ENCODE results near the gene RBCK1. TPM values are rescaled to one million over a fixed set of nuclear protein-coding genes. Genes with fewer than 3 reads are reported as not detected.
A peak's percentile ranks its signal among the peaks of the same experiment; 100 is the strongest.

RBCK1 gene
- total and polyA plus RNA-seq, 12 donors: 55.2 to 339 (median 128) TPM

- peak; percentile 28 to 74 (median 66) for TF ChIP-seq CTCF (IDR thresholded peaks at IDR 0.05)
- TF ChIP-seq POLR2A (IDR thresholded peaks at IDR 0.05): no peak
- 66 to 71% (median 69%) methylated on average over 13 to 17 of the region's 17 CpGs for WGBS, 4 donors
- H3K9me3 ChIP-seq (replicated peaks in 1 of 3): no peaks in the 10 kb centered on the region
- intact Hi-C loops (cut with DNase I): loop anchor here in 1 of 2 donors (5.0 kb wide), 1 partner anchor 69 kb away; no protein-coding TSS in a partner anchor
- H3K4me3 ChIP-seq: no peak overlapping the region
- peak overlapping the region in 4 of 5 donors; percentile 29 to 82 (median 52) for H3K27ac ChIP-seq
- no peaks in the 10 kb centered on the region for H3K27me3 ChIP-seq
- peak; percentile 65 to 90 (median 81) for DNase-seq
- peaks cover 0 to 34% of the 10 kb centered on the region in 2 donors for H3K4me1 ChIP-seq (replicated peaks in 1 of 2)
- peaks cover 0 to 66% of the 10 kb centered on the region in 2 donors for H3K36me3 ChIP-seq (replicated peaks in 1 of 2)
Observed at GRCh38 chr20:431012-431904, 23.2 kb downstream of the RBCK1 start.

GRCh38 chr20:432208-432607, 24.1 kb downstream of the RBCK1 start:
- Histone ChIP-seq H3K27ac (peak overlapping the region in 1 of 5 donors; percentile 72), H3K4me3 (no peak overlapping the region), H3K4me1 (replicated peaks in 1 of 2) (peaks cover 0 to 36% of the 10 kb centered on the region in 2 donors), H3K9me3 (replicated peaks in 1 of 3) (no peaks in the 10 kb centered on the region), H3K27me3 (no peaks in the 10 kb centered on the region), H3K36me3 (replicated peaks in 1 of 2) (peaks cover 0 to 71% of the 10 kb centered on the region in 2 donors)
- TF ChIP-seq POLR2A (IDR thresholded peaks at IDR 0.05) (no peak), CTCF (IDR thresholded peaks at IDR 0.05) (no peak)
- DNase-seq: peak in 1 of 7 donors; percentile 15
- intact Hi-C loops (cut with DNase I): loop anchor here in 1 of 2 donors (5.0 kb wide), 1 partner anchor 70 kb away; no protein-coding TSS in a partner anchor
- WGBS, 4 donors: 91 to 93% (median 92%) methylated on average over 5 to 13 of the region's 13 CpGs

- no peak overlapping the region for H3K4me3 ChIP-seq
- peaks cover 0 to 36% of the 10 kb centered on the region in 2 donors for H3K4me1 ChIP-seq (replicated peaks in 1 of 2)
- peaks cover 0 to 71% of the 10 kb centered on the region in 2 donors for H3K36me3 ChIP-seq (replicated peaks in 1 of 2)
- H3K27me3 ChIP-seq: no peaks in the 10 kb centered on the region
- WGBS, 4 donors: 91 to 95% (median 94%) methylated on average over 8 to 11 of the region's 11 CpGs
- intact Hi-C loops (cut with DNase I): loop anchor here in 1 of 2 donors (5.0 kb wide), 1 partner anchor 70 kb away; no protein-coding TSS in a partner anchor
- no peaks in the 10 kb centered on the region for H3K9me3 ChIP-seq (replicated peaks in 1 of 3)
- TF ChIP-seq POLR2A (IDR thresholded peaks at IDR 0.05) (no peak), CTCF (IDR thresholded peaks at IDR 0.05) (no peak)
- H3K27ac ChIP-seq: peak overlapping the region in 1 of 5 donors; percentile 63
- DNase-seq: no peak
Observed at GRCh38 chr20:432677-433299, 24.7 kb downstream of the RBCK1 start.

All from adrenal gland (tissue), 12 donors.